SU-DHL-6 (cell line): ENCODE results near the gene SELENBP1.

ENCODE experiments used
- H2AFZ ChIP-seq: fragments of 200-600 bp; sonication (generic); 2 replicates; pipeline ENCODE4 v1.6.1; 2014; ENCODE audit warnings: low read depth, mild to moderate bottlenecking, moderate library complexity, mixed read lengths, antibody characterized with exemption, low read length; ENCODE audit not compliant: severe bottlenecking
- H3F3A ChIP-seq: fragments of 200-600 bp; shearing (Covaris generic); 2 replicates; pipeline ENCODE4 v1.6.0; 2016; ENCODE audit warnings: antibody characterized with exemption, mild to moderate bottlenecking; ENCODE audit not compliant: insufficient read depth
- H3K27ac ChIP-seq: fragments of 200-600 bp; sonication (generic); 2 replicates; pipeline ENCODE4 v1.5.1; 2016; ENCODE audit warnings: low read depth, mild to moderate bottlenecking, low read length, moderate library complexity, mixed read lengths
- H3K27me3 ChIP-seq: fragments of 200-600 bp; sonication (generic), shearing (Covaris generic); 2 replicates; pipeline ENCODE4 v1.6.0; 2014; ENCODE audit warnings: mild to moderate bottlenecking, low read length
- H3K36me3 ChIP-seq: fragments of 200-600 bp; sonication (generic); 2 replicates; pipeline ENCODE4 v1.6.1; 2014; ENCODE audit warnings: mild to moderate bottlenecking, low read length, mixed read lengths
- H3K4me2 ChIP-seq: fragments of 300-600, 200-600 bp; shearing (Covaris generic), sonication (generic); 2 replicates; pipeline ENCODE4 v1.6.0; 2014; ENCODE audit warnings: low read length, low read depth, mild to moderate bottlenecking; ENCODE audit not compliant: poor library complexity, severe bottlenecking
- H3K4me3 ChIP-seq: fragments of 200-600 bp; sonication (generic); 2 replicates; pipeline ENCODE4 v1.5.1; 2014; ENCODE audit warnings: antibody characterized with exemption, low read length, mild to moderate bottlenecking, mixed read lengths; ENCODE audit not compliant: insufficient read depth, poor library complexity, severe bottlenecking
- H3K79me2 ChIP-seq: fragments of 200-600 bp; sonication (generic); 2 replicates; pipeline ENCODE4 v1.6.1; 2014; ENCODE audit warnings: mild to moderate bottlenecking, low read length, moderate library complexity; ENCODE audit not compliant: insufficient read depth
- H3K9ac ChIP-seq: fragments of 200-600 bp; sonication (generic); 2 replicates; pipeline ENCODE4 v1.7.0; 2014; ENCODE audit warnings: mild to moderate bottlenecking, low read length
- H3K9me2 ChIP-seq: fragments of 200-600 bp; sonication (generic); replicated peaks from 2 replicates; pipeline ENCODE4 v1.6.1; 2014; ENCODE audit warnings: low read length; ENCODE audit not compliant: insufficient read depth
- H3K9me3 ChIP-seq: fragments of 200-600 bp; sonication (generic); 2 replicates; pipeline ENCODE4 v1.6.1; 2014; ENCODE audit warnings: low read length, mixed read lengths; ENCODE audit not compliant: insufficient read depth
- H4K20me1 ChIP-seq: fragments of 200-600 bp; sonication (generic); 2 replicates; pipeline ENCODE4 v1.6.1; 2014; ENCODE audit warnings: low read depth, mild to moderate bottlenecking, antibody characterized with exemption, low read length, moderate library complexity, mixed read lengths
- CTCF ChIP-seq: fragments of 200-600 bp; sonication (generic); IDR thresholded peaks from one replicate; pipeline ENCODE4 v1.5.1; 2017; ENCODE audit warnings: antibody characterized with exemption, mild to moderate bottlenecking, low read length, moderate library complexity; ENCODE audit not compliant: insufficient read depth, poor library complexity, severe bottlenecking
- EZH2phosphoT487 ChIP-seq: fragments of 200-600 bp; sonication (generic), shearing (Covaris generic); conservative IDR thresholded peaks from 2 replicates; pipeline ENCODE4 v1.6.1; 2018; ENCODE audit warnings: mild to moderate bottlenecking, antibody characterized with exemption, low read length, moderate library complexity, mixed read lengths

SELENBP1 gene

GRCh38 chr1:151362308-151363155 is 10.0 kb downstream of the SELENBP1 start:
- H4K20me1 ChIP-seq: no peaks in the 10 kb centered on the region
- no peak overlapping the region for H3K4me2 ChIP-seq
- H2AFZ ChIP-seq: no peak overlapping the region
- H3K27me3 ChIP-seq: no peaks in the 10 kb centered on the region
- TF ChIP-seq CTCF (no peak), EZH2phosphoT487 (no peak)
- H3K36me3 ChIP-seq: no peaks in the 10 kb centered on the region
- H3F3A ChIP-seq: no peaks in the 10 kb centered on the region
- H3K9ac ChIP-seq: no peak overlapping the region
- no peaks in the 10 kb centered on the region for H3K9me2 ChIP-seq
- H3K27ac ChIP-seq: no peak overlapping the region
- H3K9me3 ChIP-seq: peaks cover 15% of the 10 kb centered on the region; the same call in 1 of the 2 replicates
- no peak overlapping the region for H3K4me3 ChIP-seq
- no peaks in the 10 kb centered on the region for H3K79me2 ChIP-seq

- H3K4me2 ChIP-seq: no peak overlapping the region
- TF ChIP-seq CTCF (no peak), EZH2phosphoT487 (no peak)
- H3K27ac ChIP-seq: no peak overlapping the region
- H3K9me2 ChIP-seq: no peaks in the 10 kb centered on the region
- no peak overlapping the region for H2AFZ ChIP-seq
- no peaks in the 10 kb centered on the region for H3F3A ChIP-seq
- H3K9ac ChIP-seq: no peak overlapping the region
- H3K9me3 ChIP-seq: peaks cover 15% of the 10 kb centered on the region; the same call in 1 of the 2 replicates
- H3K4me3 ChIP-seq: no peak overlapping the region
- no peaks in the 10 kb centered on the region for H3K27me3 ChIP-seq
- H3K36me3 ChIP-seq: no peaks in the 10 kb centered on the region
- H4K20me1 ChIP-seq: no peaks in the 10 kb centered on the region
- no peaks in the 10 kb centered on the region for H3K79me2 ChIP-seq
These were observed 10.6 kb downstream of the SELENBP1 start for GRCh38 chr1:151361883-151362282.

DNA sequence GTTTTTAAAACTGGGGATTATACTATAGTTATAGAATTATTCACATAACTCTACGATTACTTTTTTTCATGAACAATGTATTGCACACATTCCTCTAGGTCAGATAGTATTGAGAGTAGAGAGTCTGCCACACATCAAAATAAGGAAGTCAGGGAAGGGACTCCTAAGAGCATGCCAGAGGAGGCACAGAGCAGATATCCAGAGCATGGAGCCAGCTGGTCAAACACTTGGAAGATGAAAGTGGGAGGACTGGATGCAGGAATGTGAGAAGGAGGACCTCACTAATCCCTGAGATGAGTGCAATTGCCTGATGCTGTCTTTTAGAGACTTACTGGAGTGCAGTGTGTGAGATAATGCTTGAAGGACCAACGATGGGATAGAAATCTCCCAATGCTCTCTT is 15.8 kb downstream of the SELENBP1 start:
- Histone ChIP-seq H3K9ac (no peak overlapping the region), H3F3A (no peaks in the 10 kb centered on the region), H3K4me3 (no peak overlapping the region), H3K9me3 (no peaks in the 10 kb centered on the region; the same call in 1 of the 2 replicates), H3K9me2 (no peaks in the 10 kb centered on the region), H3K27ac (no peak overlapping the region), H3K36me3 (no peaks in the 10 kb centered on the region), H2AFZ (no peak overlapping the region), H4K20me1 (no peaks in the 10 kb centered on the region), H3K79me2 (no peaks in the 10 kb centered on the region), H3K4me2 (no peak overlapping the region), H3K27me3 (no peaks in the 10 kb centered on the region)
- TF ChIP-seq CTCF (no peak), EZH2phosphoT487 (no peak)
